NT2/D1 (cell line): ENCODE data around the gene LILRA1.

Source experiments
- YY1 ChIP-seq: IDR thresholded peaks from 2 replicates; pipeline ENCODE4 v1.6.1; 2011; ENCODE audit not compliant: insufficient read length, insufficient read depth
- ZNF274 ChIP-seq: IDR thresholded peaks from 2 replicates; pipeline ENCODE4 v1.6.1; 2011; ENCODE audit warnings: mild to moderate bottlenecking, low read depth, low read length

DNA sequence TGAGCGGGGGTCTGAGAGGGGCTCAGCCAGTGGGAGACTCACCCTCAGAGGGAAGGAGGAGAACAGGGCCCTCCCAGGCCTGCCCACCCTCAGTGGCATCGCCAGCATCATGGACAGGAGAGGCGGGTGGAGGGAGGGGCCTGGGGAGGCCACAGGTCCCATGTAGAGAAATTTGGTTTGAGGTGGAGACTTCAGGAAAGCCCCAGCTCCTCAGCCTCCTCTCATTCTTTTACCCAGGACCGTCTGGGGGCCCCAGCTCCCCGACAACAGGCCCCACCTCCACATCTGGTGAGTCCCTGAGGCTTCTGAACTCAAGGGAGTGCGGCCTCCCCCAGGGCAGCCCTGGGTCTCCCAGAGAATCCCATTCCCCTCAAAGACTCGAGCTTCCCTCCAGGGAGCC lies 40.0 kb downstream of the LILRA1 start:
- TF ChIP-seq YY1 (no peak), ZNF274 (no peak)
